T47D (cell line): ENCODE measurements around the gene PTMS.

Experiments used
- DNase-seq, 2 experiments: peaks; one replicate each; pipeline versions ENCODE4 v3.0.0 to v3.0.0-alpha.2; 2011 to 2012; ENCODE audit warnings: low read depth in 1 of 2, low spot score in 1 of 2
- JUND ChIP-seq: IDR thresholded peaks from 2 replicates; pipeline ENCODE4 v1.6.1; 2012; ENCODE audit warnings: low read depth
- in situ Hi-C: cut with HindIII; loops from 2 replicates; pipeline ENCODE4 v1.10.0; 2016; ENCODE audit warnings: low sequenced_read_pairs, low pct_unique_long_range_greater_than_20kb

The PTMS gene

DNA sequence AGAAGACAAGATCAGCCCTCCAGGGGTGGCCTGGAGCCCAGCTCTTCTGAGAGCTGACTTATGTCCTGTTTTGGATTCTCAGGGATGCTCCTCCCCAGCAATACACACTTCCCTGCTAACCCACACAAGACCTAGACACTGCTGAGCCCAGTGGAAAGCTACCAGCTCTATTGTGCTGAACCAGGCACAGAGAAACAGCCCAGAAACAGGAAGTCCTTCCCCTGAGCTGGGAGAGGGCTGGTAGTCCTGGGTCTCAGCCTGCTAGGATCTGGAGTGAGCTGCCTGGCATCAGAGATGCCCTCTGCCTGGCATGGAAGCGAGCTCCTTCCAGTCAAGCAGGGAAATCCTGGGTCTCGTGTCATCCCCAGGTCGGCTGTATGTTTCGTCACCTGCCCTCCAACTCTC lies 4.9 kb downstream of the PTMS start:
- in situ Hi-C loops = no loop called here
- no peak for DNase-seq
- no peak for TF ChIP-seq JUND

- no peak for TF ChIP-seq JUND
- in situ Hi-C loops = no loop called here
- DNase-seq = no peak
Observed at GRCh38 chr12:6771509-6772330, 5.6 kb downstream of the PTMS start.

- TF ChIP-seq JUND = no peak
- in situ Hi-C loops = no loop called here
- DNase-seq = no peak
Observed at GRCh38 chr12:6772331-6772695, 6.2 kb downstream of the PTMS start, which contains the start of gene LAG3. LAG3 (plus strand) TSS chr12:6772520; CDS start chr12:6772853, 333 bp downstream.

GRCh38 chr12:6772726-6773589 lies 6.8 kb downstream of the PTMS start:
- in situ Hi-C loops = no loop called here
- no peak for DNase-seq
- no peak for TF ChIP-seq JUND

DNA sequence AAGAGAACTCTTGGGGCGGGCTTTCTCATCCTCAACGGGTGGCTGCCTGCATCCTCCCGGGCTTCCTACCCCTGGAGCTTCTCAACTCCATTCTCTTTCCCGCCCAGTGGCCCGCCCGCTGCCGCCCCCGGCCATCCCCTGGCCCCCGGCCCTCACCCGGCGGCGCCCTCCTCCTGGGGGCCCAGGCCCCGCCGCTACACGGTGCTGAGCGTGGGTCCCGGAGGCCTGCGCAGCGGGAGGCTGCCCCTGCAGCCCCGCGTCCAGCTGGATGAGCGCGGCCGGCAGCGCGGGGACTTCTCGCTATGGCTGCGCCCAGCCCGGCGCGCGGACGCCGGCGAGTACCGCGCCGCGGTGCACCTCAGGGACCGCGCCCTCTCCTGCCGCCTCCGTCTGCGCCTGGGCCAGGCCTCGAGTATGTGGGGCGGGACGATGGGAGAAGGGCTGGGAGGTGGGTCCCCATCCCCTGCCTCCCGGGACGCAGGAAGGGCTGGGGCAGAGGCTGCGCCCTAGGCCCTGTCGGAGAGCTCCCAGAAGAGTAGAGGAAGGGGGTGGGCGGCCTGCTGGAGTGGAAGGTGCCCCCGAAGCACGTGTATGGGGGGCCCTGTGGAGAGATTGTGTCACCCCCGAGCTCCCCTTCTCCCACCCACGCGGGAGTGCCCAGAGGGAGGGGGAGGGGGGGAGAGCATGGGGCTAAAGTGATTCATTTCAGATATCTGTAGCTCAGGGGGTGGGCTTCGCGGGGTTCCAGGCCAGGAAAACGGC lies 7.6 kb downstream of the PTMS start:
- in situ Hi-C loops = no loop called here
- no peak for TF ChIP-seq JUND
- DNase-seq = no peak

DNA sequence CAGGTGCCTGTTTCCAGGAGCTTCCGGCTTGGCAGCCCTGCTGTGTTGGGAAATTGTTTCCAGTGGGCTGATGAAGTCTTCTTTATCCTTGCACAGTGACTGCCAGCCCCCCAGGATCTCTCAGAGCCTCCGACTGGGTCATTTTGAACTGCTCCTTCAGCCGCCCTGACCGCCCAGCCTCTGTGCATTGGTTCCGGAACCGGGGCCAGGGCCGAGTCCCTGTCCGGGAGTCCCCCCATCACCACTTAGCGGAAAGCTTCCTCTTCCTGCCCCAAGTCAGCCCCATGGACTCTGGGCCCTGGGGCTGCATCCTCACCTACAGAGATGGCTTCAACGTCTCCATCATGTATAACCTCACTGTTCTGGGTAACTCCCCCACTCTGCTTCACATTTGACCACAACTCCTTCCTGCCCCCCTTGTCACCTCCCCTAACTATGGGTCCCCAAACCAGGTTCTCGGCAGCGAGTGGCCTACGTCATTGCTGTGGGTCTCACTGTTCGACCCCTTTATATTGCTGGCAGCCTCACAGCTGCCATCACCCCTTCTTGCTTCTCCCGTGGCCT lies 8.4 kb downstream of the PTMS start:
- in situ Hi-C loops = no loop called here
- no peak for DNase-seq
- TF ChIP-seq JUND = no peak

DNA sequence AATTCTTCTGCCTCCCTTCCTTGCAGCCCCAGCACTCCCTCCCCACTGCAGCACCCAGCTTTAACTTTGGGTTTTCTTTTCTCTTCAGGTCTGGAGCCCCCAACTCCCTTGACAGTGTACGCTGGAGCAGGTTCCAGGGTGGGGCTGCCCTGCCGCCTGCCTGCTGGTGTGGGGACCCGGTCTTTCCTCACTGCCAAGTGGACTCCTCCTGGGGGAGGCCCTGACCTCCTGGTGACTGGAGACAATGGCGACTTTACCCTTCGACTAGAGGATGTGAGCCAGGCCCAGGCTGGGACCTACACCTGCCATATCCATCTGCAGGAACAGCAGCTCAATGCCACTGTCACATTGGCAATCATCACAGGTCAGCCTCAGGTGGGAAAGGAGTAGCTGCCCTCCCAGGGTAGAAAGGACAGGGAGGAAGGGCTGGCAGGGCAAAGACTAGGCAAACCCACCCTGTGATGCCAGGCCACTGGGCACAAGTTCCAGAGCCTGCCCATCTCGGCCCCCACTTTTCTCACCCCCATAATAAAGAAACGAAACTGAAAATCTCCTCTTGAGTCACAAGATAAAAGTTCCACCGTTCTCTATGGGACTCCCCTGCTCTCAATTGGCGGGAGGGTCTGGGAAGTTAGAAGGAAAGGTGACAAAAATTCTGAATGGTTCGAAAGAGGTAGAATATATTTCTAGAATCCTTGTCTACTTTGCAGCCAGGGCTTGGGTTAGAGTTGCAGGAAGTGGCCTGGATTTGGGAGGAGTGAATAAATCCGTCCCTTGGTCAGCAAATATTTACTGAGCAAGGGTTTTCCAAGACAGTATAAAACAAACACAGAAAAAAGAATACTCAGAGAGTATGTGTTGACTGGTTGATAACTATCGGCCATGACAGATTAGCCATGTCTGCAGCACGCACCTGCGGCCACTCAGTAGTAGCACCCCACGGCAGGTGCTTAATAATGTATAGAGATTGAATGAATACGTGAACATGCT lies 9.3 kb downstream of the PTMS start:
- in situ Hi-C loops = no loop called here
- no peak for TF ChIP-seq JUND
- DNase-seq = peak in 1 of 2 experiments; percentile 27

GRCh38 chr12:6777386-6777785 lies 11.2 kb downstream of the PTMS start:
- no peak for DNase-seq
- no peak for TF ChIP-seq JUND
- in situ Hi-C loops = no loop called here

DNA sequence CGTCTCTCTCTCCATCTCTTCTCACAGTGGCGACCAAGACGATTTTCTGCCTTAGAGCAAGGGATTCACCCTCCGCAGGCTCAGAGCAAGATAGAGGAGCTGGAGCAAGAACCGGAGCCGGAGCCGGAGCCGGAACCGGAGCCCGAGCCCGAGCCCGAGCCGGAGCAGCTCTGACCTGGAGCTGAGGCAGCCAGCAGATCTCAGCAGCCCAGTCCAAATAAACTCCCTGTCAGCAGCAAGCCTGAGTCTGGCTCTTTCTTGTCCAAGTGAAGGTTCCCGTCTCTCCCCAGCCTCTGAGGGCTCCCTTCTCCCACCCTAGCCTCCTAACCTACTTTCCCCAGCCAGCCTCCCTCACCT lies 12.0 kb downstream of the PTMS start:
- in situ Hi-C loops = no loop called here
- TF ChIP-seq JUND = no peak
- no peak for DNase-seq

- DNase-seq = peak; percentile 35 to 89
- in situ Hi-C loops = no loop called here
- TF ChIP-seq JUND = no peak
Observed at GRCh38 chr12:6778574-6779550, 12.7 kb downstream of the PTMS start.
